Activated CD8-positive, alpha-beta memory T cell treated with anti-CD3 and anti-CD28 coated beads for 4 hours (primary cell): ENCODE data around the gene PRSS27.
"Not testable (repeated sequence)": the region's sequence is repeated elsewhere in the genome, so short reads cannot be mapped to it uniquely, and the experiment has no call there.

Experiments used
- DNase-seq, 2 donors: peaks; one replicate each; pipeline ENCODE4 v3.0.0-alpha.2; 2020; ENCODE audit warnings: low read depth in 2 of 2

The PRSS27 gene

DNA sequence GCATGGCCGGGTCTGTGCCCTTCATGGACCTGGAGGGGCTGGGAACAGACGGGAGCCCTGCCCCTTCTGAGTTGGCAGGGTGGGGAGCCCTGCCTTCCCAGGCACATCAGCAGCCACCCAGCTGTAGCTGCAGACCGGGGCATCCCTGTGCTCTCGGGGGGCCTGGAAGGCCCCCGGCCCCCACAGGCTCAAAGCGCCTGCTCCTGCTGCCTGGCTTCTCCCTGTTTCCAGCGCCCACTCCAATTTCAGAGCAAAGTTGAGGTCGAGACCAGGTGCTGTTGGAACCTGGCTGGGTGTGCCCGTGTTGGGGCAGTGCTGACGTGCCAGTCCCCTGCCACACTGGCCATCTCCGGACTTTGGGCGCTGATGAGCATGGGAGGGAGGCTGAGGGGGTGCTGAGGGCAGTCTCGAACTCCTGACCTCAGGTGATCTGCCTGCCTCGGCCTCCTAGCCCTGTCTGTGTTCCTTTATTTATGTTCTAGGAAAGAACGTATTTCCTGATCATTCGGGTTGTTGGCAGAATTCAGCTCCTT is 4.9 kb upstream of the PRSS27 start:
- no peak for DNase-seq

DNA sequence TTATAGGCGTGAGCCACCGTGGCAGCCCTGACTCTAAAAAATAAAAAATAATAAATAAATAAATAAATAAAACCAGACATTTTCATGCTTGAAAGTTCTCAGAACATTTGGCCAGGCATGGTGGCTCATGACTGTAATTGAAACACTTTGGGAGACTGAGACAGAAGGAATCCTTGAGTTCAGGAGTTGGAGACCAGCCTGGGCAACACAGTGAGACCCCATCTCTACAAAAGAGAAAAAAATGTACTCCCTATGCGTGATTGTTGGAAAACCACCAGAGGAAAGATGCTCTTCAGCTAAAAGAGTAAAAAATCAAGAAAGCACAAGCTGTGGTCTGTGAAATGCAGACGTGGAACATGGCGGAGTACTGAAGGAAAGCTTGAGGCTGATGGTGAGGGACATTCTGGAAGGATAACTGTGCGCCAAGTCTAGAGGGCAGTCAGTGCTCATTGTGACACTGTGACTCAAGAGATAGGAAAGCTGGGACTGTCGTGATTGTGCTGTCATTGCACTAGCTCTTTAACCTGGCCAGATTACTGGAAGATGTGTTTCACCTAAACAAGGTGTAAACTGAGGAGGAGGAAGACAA is 4.2 kb upstream of the PRSS27 start:
- DNase-seq = no peak

DNA sequence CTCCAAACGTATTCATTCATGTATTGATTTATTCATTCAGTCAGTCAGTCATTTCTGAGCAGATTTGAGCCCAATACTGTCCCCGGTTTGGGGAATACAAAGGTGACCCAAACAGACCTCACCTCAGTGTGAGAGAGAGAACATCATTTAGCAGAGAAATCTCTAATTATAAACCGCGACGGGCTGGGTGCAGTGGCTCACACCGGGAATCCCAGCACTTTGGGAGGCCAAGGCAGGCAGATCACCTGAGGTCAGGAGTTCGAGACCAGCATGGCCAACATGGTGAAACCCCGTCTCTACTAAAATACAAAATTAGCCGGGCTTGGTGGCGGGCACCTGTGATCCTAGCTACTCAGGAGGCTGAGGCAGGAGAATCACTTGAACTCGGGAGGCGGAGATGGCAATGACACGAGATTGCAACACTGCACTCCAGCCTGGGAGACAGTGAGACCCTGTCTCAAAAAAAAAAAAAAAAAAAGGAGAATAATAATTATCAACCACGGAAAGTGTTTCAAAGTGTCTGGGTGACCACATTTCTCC is 1.7 kb upstream of the PRSS27 start:
- not testable (repeated sequence) for DNase-seq

DNA sequence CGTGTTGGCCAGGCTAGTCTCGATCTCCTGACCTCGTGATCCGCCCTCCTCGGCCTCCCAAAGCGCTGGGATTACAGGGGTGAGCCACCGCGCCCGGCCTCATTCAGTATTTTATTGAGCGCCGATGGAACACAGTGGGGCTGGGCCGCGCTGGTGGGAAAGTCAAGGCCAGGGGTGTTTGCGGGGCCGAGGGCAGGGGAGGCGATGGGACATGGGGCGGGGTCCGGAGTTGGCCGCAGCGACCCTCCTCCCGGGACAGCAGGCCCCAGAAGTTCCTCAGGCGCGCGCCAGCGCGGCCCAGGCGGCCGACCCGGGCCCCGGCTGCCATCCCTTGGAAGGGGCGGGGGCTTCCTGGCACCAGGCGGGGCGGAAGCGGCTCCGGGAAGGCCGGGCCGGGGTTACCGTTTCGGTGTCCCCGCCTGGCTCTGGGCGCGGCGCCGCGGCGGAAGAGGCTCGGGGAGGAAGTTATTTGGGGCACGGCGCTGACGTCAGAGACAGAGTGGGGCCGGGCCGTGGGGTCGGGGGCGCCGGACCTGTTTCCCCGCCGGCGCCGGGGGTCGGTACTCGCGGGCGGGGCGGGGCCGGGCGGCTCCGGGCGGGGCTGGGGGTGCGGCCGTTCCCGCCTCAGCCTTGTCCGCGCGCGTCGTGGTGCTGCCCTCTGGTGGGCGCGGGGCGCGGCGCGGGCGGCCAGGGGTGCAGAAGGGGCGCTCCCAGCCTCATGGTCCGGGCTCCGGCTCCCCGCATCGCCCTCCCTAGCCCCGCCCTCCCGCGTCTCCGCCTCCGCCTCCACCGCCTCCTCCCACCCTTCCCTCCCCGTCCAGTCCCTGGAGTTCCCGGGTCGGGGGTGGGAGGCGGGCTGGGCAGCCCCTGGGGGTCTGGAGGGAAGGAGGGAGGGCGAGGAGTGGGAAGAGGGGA is 952 bp upstream of the PRSS27 start:
- peak; percentile 58 to 65 for DNase-seq

DNA sequence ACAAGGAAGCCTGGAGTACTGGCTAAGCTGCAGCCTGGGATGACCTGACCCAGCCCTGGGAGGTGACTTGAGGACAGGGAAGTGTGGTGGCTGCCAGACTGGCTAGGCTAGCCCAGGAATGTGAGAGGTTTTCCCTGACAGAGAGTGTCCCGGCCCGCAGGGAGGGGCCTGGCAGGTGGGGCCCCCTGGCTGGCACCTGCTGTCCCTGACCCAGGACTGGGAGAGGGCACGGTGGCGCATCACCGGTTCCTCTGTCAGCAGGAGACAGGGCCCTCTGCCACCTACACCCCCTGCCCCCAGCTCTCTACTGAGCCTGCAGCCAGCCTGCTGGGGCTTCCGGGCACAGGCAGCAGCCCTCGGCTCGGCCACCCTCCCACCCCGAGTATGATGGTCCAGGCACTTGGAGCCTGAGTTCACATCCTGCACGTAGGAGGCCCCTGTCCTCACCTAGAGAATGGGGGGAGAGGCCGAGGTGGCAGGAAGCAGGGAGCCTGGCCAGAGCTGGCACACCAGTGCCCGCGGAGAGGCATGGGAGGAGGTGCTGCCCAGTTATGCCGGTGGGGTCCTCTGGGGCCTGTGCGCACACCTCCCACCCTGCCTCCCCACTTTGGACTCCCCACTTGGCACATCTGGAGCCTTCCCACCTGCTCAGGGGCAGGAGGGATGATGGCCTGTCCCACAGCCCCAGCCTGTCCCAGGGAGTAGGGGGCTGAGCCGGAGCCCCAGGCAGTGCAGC is 528 bp downstream of the PRSS27 start:
- no peak for DNase-seq

DNA sequence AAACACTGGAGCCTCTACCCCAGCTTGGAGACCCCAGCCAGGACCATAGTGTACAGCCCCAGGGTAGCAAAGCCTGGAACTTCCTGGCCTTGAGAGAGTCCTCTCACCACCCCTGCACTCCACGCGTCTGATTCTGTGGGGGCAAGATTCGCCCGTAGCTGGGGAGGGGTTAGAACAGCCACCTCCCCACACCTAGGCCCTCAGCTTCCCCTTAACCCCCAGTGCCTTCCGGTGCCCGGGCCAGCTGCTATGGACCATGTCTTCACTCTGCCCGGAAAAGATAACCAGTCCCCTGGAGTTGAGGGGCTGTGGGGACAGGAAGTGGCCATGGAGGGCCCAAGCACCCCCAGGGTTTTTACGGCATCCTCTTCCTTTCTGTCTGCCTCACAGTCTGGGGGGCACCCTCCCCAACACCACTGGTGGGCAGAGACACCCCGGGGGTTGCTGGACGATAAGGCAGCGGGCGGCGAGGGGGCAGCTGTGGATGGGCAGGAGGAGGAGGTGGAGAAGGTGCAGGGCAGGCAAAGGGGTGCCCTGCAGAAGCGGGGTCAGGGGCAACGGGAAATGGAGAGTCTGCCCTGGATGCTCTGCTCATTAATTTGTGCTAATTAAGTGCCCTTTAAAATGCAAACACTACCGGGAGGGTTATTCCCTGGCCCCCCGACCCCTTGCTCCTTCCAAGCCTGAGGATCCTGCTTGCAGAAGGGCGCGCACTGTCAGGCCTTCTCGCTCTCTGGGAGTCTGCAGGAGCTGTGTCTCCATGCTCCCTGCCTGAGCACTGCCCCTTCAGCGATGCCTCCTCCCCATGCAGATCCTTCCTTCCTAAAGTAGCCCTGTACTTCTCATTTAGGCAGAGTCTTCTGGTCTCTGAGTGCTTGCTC is 2.4 kb downstream of the PRSS27 start:
- DNase-seq = no peak

DNA sequence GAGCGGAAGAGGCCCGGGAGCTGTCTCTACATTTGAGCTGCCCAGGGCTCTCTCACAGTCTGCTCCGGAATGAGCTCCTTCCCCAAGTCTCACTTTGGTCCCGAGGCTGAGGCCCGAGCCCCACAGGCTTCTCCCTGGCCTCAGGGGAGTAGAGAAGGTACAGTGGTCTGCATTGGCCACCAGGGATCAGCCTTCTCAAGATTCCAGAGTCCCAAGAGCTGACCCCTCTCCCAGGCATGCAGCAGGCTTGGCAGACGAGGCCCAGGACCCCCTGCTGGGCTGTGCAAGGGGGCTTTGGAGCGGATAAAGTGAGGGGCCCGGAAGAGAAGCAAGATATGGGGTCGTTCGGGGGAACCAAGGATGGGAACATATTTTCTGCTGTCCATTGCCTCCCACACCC is 3.1 kb downstream of the PRSS27 start:
- DNase-seq = no peak

DNA sequence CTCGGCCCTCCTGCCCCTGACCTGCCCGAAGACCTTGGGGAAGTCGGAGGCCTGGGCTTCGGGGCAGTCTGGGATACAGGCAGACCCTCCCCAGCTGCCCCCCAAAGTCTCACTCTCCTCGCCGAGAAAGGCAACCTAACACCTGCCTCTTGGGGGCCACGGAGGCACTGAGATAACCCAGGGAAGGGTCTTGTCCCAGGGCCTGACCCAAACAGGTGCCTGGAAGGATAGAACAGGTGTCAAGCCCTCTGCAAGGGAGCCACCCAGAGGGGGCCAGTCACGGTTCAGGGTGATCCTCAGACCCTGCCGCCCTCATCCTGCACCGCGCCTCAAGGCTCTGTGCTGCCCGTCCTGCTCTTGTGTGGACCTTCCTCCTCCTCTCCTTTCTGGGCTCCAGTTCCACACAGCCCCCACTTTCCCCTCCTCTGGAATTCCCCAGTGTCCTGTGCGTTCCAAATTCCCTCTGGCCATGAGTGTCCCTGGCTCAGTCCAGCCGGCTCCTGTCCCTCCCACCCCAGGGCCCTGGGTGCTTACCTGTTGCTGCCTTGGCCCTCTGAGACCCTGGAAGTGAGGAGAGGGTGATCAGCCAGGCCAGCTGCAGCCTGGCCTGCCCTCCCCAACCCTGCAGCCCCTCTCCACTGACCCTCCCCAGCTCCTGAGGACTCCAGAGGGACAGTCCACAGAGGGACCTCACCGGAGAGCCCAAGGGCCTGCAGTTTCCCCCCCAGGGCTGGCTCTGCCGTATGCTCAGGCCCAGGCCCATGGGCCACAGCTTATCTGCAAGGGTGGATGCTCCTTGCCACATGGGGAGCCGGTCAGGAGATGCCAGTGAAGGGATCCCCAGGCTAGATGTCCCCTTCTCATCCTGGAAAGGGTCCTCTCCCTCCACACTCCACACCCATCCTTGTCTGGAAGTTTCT is 3.8 kb downstream of the PRSS27 start:
- no peak for DNase-seq

DNA sequence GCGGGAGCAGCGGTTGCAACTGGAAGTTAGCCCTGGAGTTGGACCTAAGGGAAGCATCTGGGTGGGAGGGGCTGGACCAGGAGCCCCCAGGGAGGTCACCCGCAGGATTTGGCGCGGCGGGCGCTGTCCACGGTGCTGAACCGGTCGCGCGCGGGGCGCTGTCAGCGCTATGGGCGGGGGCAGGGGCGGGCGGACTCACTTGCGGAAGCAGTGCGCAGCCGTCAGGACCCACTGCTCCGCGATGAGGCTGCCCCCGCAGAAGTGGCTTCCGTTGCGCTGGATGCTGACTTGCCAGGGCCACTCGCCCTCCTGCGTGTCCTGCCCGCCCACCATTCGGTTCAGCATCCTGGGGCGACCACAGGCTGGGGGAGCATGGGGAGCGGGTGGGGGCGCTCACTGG is 4.5 kb downstream of the PRSS27 start:
- peak; percentile 70 to 71 for DNase-seq

DNA sequence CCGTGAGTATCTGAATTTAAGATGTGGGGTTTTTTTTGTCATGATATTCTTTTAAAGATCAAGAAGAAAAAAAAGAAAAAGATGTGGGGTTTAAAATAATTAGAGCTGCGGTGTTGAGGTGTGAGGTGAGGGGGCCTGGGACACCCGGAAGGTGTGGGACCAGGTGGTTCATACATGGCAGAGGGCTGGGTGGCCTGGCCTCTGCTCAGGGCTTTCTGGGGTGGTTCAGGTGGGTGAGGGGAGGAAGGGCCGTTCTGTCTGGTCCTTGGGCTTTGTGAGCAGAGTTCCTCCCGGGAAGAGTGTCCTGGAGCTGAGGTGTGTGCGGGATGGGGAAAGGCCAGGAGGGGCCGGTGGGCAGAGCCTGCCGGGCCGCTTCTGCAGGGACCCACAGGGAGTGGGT is 5.0 kb downstream of the PRSS27 start:
- no peak for DNase-seq

DNA sequence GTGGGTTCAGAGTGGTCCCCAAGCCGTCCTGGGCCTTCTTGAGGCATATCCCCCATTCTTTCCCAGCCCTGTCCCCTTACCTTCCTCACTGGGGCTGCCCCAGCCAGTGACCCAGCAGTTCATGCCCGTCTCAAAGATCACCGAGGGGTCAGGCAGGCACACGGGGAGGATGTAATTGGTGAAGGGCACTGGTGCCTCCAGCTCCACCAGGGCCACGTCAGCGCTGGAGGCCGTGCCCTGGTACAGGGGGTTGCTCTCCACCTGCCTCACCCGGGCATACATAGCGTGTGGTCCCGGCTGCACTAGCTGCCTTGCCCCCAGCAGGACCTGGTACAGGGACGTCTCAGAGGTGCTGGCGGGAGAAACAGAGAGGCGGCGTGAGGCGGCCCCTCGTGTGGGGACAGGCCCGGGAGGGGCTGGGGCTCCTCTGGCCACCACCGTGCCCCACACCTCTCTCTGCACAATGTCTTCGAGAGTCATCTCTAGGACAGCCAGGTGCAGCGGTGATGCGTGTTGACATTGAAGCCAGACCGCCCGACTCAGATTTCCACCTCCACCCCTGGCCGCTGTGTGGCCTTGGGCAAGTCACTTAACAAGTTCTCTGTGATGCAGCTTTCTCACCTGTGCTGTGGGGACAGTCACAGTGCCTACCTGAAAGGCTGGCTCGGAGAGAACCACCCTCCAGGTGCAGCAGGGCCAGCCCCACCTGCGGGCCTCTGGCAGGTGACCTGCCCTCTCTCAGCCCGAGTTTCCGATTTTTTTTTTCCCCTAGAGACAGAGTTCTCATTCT is 5.8 kb downstream of the PRSS27 start:
- DNase-seq = no peak

DNA sequence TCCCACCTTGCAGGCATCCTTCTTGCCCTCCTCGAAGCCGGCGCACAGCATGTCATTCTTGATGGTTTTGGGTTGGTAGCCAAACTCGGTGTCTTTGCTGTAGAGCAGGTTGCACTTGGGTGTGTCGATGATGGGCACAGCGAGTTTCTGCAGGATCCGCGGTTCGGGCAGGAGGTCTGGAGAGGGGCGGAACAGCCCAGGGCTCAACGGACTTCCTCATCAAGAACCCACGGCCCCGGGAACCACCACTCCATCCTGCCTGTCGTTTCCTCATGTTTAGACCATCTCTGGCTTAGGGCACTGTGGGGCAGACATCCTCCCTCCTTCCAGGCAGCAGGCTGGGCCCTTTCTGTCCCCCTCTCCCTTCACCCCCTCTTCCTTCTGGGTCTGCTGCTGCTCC is 6.5 kb downstream of the PRSS27 start:
- no peak for DNase-seq

DNA sequence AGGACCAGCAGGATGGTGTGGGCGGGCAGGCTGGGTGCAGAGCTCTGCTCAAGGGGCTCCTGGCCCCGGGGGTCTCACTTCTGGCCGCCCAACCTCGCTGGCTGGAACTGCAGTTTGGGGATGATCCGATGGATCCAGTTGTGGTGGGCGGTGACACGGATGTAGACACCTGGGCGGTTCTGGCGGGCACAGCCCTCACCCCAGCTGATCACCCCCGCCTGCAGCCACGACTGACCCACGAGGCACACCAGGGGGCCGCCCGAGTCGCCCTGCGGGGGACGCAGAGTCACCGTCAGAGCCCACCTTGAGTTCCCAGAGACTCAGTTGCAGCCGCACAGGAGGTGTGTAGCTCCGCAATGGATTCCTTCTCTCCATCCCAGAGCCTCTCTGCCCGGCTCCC is 7.5 kb downstream of the PRSS27 start:
- DNase-seq = no peak

DNA sequence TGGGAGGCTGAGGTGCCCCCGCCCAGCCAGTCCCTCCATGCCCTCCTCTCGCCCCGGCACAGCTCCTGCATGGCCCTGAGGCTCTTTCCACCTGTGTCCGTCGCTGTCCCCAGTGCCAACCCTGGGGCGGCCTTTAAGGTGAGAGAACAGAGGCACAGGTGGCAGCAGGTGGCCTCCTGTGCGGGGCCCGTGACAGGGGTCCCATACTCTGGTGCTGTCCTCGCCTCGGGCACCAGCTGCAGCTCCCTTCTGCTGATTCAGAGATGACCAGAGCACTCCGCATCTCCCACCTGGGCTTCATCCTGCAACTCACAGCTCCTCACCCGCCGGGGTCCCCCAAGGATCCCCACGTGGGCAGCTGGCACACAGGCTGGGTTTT is 8.0 kb downstream of the PRSS27 start:
- DNase-seq = no peak

DNA sequence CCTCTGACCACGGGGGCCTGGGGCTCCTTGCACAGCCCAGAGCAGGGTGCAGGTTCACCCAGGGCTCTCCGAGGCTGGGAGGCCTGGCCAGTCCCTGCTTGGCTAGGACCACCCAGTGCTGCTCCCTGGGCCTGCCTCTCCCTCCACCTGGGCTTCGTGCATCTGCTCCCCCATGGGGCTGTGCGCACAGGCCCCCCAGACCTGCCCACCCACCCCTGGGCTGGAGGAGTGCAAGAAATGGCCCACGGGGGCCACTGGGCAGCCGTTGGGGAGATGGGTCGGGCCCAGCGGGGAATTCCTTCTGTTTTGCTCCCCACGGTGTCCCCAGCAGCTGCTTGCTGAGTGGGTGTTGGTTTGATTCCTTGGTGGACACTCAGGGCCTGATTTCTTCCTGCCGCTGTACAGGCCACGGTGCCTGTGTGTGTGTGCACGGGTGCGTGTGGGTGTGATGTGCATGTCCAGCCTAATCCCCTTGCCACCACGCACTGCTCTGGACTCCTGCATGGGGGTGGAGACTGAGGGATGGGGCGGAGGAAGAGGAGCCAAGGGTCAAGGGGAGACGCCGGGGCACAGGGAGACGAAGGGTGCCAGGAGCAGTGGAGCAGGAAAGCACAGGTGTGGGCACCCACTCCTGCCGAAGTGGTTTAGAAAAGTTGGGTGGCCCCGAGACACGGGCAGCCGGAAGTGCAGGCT is 8.5 kb downstream of the PRSS27 start:
- DNase-seq = no peak

DNA sequence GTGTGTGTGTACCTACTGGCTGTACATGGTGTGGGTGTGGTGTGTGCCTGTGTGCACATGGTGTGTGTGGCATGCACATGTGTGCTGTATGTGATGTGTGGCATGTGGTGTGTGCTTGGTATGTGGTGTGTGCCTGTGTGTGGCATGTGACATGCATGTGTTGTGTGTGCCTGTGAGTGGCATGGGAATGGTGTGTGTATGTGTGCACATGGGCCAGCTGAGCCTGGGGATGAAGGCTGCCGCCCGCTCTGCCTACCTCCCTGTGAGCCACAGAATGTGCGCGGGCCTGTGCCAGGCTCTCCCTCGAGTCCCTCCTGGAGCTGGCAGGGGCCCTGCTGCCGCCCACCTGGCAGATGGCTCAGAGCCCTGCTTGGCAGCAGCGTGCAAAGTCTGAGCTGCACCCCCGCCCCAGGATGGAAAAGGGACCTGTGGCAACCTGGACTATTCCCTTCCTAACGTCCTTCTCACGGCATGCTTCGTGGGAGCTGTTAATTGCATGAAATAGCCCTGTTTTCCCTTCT is 9.3 kb downstream of the PRSS27 start:
- no peak for DNase-seq

DNA sequence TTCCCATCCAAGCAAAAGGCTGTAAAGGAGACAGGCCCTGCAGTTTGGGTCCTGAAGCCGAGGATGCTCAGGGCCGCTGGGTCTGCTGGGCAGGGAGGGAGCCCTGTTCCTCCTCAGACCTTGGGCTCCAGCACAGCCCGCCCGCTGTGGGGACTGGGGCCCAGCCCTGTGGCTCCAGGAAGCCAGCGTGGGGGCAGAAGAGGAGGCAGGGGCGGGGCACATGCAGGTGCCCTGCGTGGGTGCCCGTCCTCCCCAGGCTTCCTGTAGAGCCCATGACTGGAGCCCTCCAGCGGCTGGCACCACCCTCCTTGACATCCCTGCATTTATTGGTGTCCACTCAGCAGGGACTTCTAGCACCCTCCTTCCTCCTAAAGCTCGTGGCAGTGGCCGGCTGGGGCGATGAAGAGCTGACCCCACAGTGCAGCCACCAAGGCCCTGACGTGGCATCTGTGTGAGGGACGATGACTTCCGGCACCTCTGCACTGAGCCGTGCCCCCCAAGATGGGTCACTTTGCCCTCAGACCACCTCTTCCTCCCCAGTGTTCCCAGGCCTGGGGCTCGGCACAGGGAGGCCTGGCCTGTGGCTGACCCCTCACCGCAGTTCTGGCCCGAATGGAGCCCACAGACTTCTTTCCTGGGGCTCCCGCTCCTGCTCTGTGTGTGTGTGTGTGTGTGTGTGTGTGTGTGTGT is 9.9 kb downstream of the PRSS27 start:
- DNase-seq = no peak

DNA sequence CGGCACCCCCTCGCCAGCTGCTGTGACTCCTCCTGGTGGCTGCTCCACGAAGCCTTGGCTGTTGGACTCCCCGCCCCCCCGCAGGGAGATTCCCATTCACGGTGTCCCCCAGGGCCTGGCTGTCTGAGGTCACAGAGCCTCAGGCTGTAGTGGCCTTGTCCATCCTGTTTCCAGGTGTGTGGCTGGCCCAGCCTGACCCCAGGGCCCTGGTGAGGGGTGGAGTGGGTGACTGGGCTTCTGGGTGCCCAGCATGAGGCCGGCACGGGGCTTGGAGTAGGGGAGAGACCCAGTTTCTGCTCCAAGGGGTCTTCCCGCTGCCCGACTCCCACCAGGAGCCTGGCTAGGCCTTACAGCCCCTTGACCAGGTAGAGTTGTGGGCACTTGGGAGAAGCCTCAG is 10.4 kb downstream of the PRSS27 start:
- DNase-seq = no peak
